ENCODE measurements around the gene AEBP2. TPM values are rescaled to one million over a fixed set of nuclear protein-coding genes. Genes with fewer than 3 reads are reported as not detected.

The AEBP2 gene
- total and polyA plus RNA-seq, 9 of the 15 experiments (the other 6 are each of a cell fraction or from before 2014, with no cell fraction given): 5.7 to 43.7 (median 10.3) TPM

DNA sequence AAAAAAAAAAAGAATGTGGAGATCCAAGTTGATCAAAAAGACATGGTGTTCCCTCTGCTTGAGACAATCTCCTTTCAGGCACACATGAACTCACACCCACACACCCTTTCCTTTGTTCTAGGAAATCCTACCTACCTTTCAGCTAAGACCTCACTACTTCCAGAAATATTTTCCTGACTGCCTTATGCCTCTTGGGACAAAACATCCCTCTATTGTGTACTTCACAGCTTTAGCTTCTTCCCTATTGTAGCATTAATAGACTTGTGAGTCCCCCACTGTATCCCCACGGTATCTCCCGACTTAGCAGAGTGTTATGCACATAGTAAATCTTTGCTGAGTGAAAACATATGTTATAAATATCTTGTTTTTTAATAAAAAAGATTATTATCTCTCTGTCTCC, 44.9 kb upstream of the AEBP2 start (continued):
- no peak for TF ChIP-seq CEBPZ (IDR thresholded peaks at IDR 0.05; ENCODE audit: borderline replicate concordance, low read depth, low read length)
- TF ChIP-seq TCF7L2 (IDR thresholded peaks at IDR 0.05; ENCODE audit: low read depth, low read length): no peak
- no peak for TF ChIP-seq SLC30A9 (CRISPR knock-in tag; IDR thresholded peaks at IDR 0.05)
- no peak for TF ChIP-seq ZFX (CRISPR knock-in tag; IDR thresholded peaks at IDR 0.05)

DNA sequence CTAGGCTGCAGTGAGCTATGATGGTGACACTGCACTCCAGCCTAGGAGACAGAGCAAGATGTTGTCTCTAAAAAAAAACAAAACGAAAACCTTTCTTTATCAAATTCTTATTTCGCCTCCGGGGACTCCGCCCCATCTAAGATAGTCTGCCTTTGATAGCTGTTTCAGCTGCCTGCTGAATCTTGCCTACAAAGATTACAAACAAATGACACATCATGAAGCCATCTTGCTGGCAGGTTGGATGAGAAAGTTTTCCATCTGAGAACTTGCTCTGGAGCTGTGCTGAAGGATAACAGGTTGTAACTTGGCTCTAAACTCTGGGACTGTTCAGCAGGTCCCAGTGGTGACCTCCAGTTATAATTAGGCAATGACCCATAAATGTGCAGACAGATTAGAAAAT, 41.8 kb upstream of the AEBP2 start:
- H3K4me2 ChIP-seq (ENCODE audit: insufficient read depth, low read length): no peak overlapping the region
- peaks cover 0 to 8% of the 10 kb centered on the region in 2 experiments; a peak in 2 of 5 replicates for H3K27me3 ChIP-seq (ENCODE audit: control insufficient read depth in 2 of 2, insufficient read depth in 2 of 2, low read length in 2 of 2)
- in situ Hi-C loops (cut with MboI): no loop called here
- TF ChIP-seq, protein P1, sequence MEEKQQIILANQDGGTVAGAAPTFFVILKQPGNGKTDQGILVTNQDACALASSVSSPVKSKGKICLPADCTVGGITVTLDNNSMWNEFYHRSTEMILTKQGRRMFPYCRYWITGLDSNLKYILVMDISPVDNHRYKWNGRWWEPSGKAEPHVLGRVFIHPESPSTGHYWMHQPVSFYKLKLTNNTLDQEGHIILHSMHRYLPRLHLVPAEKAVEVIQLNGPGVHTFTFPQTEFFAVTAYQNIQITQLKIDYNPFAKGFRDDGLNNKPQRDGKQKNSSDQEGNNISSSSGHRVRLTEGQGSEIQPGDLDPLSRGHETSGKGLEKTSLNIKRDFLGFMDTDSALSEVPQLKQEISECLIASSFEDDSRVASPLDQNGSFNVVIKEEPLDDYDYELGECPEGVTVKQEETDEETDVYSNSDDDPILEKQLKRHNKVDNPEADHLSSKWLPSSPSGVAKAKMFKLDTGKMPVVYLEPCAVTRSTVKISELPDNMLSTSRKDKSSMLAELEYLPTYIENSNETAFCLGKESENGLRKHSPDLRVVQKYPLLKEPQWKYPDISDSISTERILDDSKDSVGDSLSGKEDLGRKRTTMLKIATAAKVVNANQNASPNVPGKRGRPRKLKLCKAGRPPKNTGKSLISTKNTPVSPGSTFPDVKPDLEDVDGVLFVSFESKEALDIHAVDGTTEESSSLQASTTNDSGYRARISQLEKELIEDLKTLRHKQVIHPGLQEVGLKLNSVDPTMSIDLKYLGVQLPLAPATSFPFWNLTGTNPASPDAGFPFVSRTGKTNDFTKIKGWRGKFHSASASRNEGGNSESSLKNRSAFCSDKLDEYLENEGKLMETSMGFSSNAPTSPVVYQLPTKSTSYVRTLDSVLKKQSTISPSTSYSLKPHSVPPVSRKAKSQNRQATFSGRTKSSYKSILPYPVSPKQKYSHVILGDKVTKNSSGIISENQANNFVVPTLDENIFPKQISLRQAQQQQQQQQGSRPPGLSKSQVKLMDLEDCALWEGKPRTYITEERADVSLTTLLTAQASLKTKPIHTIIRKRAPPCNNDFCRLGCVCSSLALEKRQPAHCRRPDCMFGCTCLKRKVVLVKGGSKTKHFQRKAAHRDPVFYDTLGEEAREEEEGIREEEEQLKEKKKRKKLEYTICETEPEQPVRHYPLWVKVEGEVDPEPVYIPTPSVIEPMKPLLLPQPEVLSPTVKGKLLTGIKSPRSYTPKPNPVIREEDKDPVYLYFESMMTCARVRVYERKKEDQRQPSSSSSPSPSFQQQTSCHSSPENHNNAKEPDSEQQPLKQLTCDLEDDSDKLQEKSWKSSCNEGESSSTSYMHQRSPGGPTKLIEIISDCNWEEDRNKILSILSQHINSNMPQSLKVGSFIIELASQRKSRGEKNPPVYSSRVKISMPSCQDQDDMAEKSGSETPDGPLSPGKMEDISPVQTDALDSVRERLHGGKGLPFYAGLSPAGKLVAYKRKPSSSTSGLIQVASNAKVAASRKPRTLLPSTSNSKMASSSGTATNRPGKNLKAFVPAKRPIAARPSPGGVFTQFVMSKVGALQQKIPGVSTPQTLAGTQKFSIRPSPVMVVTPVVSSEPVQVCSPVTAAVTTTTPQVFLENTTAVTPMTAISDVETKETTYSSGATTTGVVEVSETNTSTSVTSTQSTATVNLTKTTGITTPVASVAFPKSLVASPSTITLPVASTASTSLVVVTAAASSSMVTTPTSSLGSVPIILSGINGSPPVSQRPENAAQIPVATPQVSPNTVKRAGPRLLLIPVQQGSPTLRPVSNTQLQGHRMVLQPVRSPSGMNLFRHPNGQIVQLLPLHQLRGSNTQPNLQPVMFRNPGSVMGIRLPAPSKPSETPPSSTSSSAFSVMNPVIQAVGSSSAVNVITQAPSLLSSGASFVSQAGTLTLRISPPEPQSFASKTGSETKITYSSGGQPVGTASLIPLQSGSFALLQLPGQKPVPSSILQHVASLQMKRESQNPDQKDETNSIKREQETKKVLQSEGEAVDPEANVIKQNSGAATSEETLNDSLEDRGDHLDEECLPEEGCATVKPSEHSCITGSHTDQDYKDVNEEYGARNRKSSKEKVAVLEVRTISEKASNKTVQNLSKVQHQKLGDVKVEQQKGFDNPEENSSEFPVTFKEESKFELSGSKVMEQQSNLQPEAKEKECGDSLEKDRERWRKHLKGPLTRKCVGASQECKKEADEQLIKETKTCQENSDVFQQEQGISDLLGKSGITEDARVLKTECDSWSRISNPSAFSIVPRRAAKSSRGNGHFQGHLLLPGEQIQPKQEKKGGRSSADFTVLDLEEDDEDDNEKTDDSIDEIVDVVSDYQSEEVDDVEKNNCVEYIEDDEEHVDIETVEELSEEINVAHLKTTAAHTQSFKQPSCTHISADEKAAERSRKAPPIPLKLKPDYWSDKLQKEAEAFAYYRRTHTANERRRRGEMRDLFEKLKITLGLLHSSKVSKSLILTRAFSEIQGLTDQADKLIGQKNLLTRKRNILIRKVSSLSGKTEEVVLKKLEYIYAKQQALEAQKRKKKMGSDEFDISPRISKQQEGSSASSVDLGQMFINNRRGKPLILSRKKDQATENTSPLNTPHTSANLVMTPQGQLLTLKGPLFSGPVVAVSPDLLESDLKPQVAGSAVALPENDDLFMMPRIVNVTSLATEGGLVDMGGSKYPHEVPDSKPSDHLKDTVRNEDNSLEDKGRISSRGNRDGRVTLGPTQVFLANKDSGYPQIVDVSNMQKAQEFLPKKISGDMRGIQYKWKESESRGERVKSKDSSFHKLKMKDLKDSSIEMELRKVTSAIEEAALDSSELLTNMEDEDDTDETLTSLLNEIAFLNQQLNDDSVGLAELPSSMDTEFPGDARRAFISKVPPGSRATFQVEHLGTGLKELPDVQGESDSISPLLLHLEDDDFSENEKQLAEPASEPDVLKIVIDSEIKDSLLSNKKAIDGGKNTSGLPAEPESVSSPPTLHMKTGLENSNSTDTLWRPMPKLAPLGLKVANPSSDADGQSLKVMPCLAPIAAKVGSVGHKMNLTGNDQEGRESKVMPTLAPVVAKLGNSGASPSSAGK (IDR thresholded peaks at IDR 0.05): no peak
- no peak for TF ChIP-seq RBM17 (IDR thresholded peaks at IDR 0.05; ENCODE audit: borderline replicate concordance, low read depth, low read length)
- TF ChIP-seq ZBED1 (IDR thresholded peaks at IDR 0.05): no peak

More for the DNA sequence above, 41.8 kb upstream of the AEBP2 start:
- FAIRE-seq: no peak
- H3K9me1 ChIP-seq (ENCODE audit: control insufficient read depth, insufficient read depth, low read length): no peaks in the 10 kb centered on the region
- WGBS (ENCODE audit: insufficient coverage, low coverage, missing lambda C conversion rate): 4% methylated on average over 4 of the region's 4 CpGs
- H3K4me1 ChIP-seq (replicated peaks in 1 of 2; ENCODE audit: control insufficient read depth in 2 of 2, insufficient read depth in 2 of 2, low read length in 2 of 2): no peaks in the 10 kb centered on the region
- H2AFZ ChIP-seq (ENCODE audit: low read depth, low read length): no peak overlapping the region
- no peaks in the 10 kb centered on the region for H3K9me3 ChIP-seq (replicated peaks; ENCODE audit: control insufficient read depth, insufficient read depth, low read depth, low read length)
- BruUV-seq (replicated peaks): no TSS peak
- CTCF ChIA-PET (ENCODE audit: low intra/inter-chr PET ratio): no interaction called here
- DNase-seq (ENCODE audit: extremely low read depth in 1 of 4, low spot score in 3 of 4): no peak
- intact Hi-C loops (cut with micrococcal nuclease): no loop called here
- no peak overlapping the region for H3K27ac ChIP-seq (ENCODE audit: extremely low read depth, low read depth, low read length)
- POLR2A ChIA-PET: interaction anchor here (0.6 kb wide), 1 partner anchor 129 kb away, joined by 3 read pairs; no protein-coding TSS in a partner anchor
- ATAC-seq: no peak
- no peaks in the 10 kb centered on the region for H3K79me2 ChIP-seq (ENCODE audit: control insufficient read depth, insufficient read depth, low read length)
- no peaks in the 10 kb centered on the region for H4K20me1 ChIP-seq (replicated peaks; ENCODE audit: control insufficient read depth, insufficient read depth, low read length)
- H3K4me3 ChIP-seq: no peak overlapping the region
- H3K36me3 ChIP-seq (ENCODE audit: control insufficient read depth, insufficient read depth, low read length): no peaks in the 10 kb centered on the region
- no peak overlapping the region for H3K9ac ChIP-seq (ENCODE audit: insufficient read depth in 1 of 2, low read depth in 2 of 2, low read length in 2 of 2)

Data from K562 (cell line).